ENCODE results near the gene PHF11.
A peak's percentile ranks its signal among the peaks of the same experiment; 100 is the strongest.
"Not testable (repeated sequence)": the region's sequence is repeated elsewhere in the genome, so short reads cannot be mapped to it uniquely, and the experiment has no call there.

Gene PHF11

GRCh38 chr13:49495783-49496762, at the start of gene PHF11:
Gene PHF11 (plus strand): TSS chr13:49495953. CDS start chr13:49496002, 49 bp downstream.
- DNase-seq (ENCODE audit: low read depth in 2 of 2) = peak; percentile 25 to 32

- DNase-seq (ENCODE audit: low read depth in 2 of 2) = no peak
Measured at GRCh38 chr13:49446473-49446872, 49.3 kb upstream of the PHF11 start.

GRCh38 chr13:49448753-49449152, 47.0 kb upstream of the PHF11 start:
- no peak for DNase-seq (ENCODE audit: low read depth in 2 of 2)

- DNase-seq (ENCODE audit: low read depth in 2 of 2) = no peak
Measured at GRCh38 chr13:49450105-49450819, 45.5 kb upstream of the PHF11 start.

GRCh38 chr13:49452725-49453457, 42.9 kb upstream of the PHF11 start:
- DNase-seq (ENCODE audit: low read depth in 2 of 2) = no peak

GRCh38 chr13:49453465-49453864, 42.3 kb upstream of the PHF11 start:
- no peak for DNase-seq (ENCODE audit: low read depth in 2 of 2)

- DNase-seq (ENCODE audit: low read depth in 2 of 2) = peak in 1 of 2 experiments; percentile 26
Measured at GRCh38 chr13:49454388-49455006, 41.3 kb upstream of the PHF11 start.

- DNase-seq (ENCODE audit: low read depth in 2 of 2) = no peak
Measured at GRCh38 chr13:49455007-49455398, 40.8 kb upstream of the PHF11 start.

GRCh38 chr13:49456156-49456555, 39.6 kb upstream of the PHF11 start:
- DNase-seq (ENCODE audit: low read depth in 2 of 2) = no peak

- DNase-seq (ENCODE audit: low read depth in 2 of 2) = no peak
Measured at GRCh38 chr13:49457221-49457620, 38.5 kb upstream of the PHF11 start.

GRCh38 chr13:49459580-49459979, 36.2 kb upstream of the PHF11 start:
- DNase-seq (ENCODE audit: low read depth in 2 of 2) = no peak

GRCh38 chr13:49464085-49464484, 31.7 kb upstream of the PHF11 start:
- DNase-seq (ENCODE audit: low read depth in 2 of 2) = no peak

- DNase-seq (ENCODE audit: low read depth in 2 of 2) = no peak
Measured at GRCh38 chr13:49464621-49465325, 31.0 kb upstream of the PHF11 start.

- DNase-seq (ENCODE audit: low read depth in 2 of 2) = no peak
Measured at GRCh38 chr13:49466292-49466838, 29.4 kb upstream of the PHF11 start.

- no peak for DNase-seq (ENCODE audit: low read depth in 2 of 2)
Measured at GRCh38 chr13:49472186-49472585, 23.6 kb upstream of the PHF11 start.

- DNase-seq (ENCODE audit: low read depth in 2 of 2) = no peak
Measured at GRCh38 chr13:49476529-49476928, 19.2 kb upstream of the PHF11 start.

- DNase-seq (ENCODE audit: low read depth in 2 of 2) = no peak
Measured at GRCh38 chr13:49481788-49482187, 14.0 kb upstream of the PHF11 start.

GRCh38 chr13:49488563-49488962, 7.2 kb upstream of the PHF11 start:
- no peak for DNase-seq (ENCODE audit: low read depth in 2 of 2)

- DNase-seq (ENCODE audit: low read depth in 2 of 2) = no peak
Measured at GRCh38 chr13:49494645-49495044, 1.1 kb upstream of the PHF11 start.

- DNase-seq (ENCODE audit: low read depth in 2 of 2) = not testable (repeated sequence)
Measured at GRCh38 chr13:49496837-49497236, 1.1 kb downstream of the PHF11 start.

GRCh38 chr13:49497272-49497671, 1.5 kb downstream of the PHF11 start:
- no peak for DNase-seq (ENCODE audit: low read depth in 2 of 2)

Data from fibroblast of skin of left biceps (primary cell).